HUES64 (cell line): ENCODE data around the gene EML6.

Experiments used
- H3K27ac ChIP-seq: 2 replicates; pipeline ENCODE4 v1.7.0; 2013; ENCODE audit warnings: low read depth, low read length, inconsistent platforms
- H3K27me3 ChIP-seq: 2 replicates; pipeline ENCODE4 v1.6.1; 2013; ENCODE audit warnings: mild to moderate bottlenecking, low read length; ENCODE audit not compliant: insufficient read depth
- H3K36me3 ChIP-seq: 2 replicates; pipeline ENCODE4 v1.6.1; 2013; ENCODE audit warnings: mild to moderate bottlenecking, low read length; ENCODE audit not compliant: insufficient read depth
- H3K4me1 ChIP-seq: 2 replicates; pipeline ENCODE4 v1.6.1; 2013; ENCODE audit warnings: mild to moderate bottlenecking, low read length, moderate library complexity; ENCODE audit not compliant: insufficient read depth
- H3K4me3 ChIP-seq: 2 replicates; pipeline ENCODE4 v1.5.1; 2013; ENCODE audit warnings: mild to moderate bottlenecking, low read length, moderate library complexity
- H3K9ac ChIP-seq: 2 replicates; pipeline ENCODE4 v1.6.1; 2013; ENCODE audit warnings: mild to moderate bottlenecking, low read depth, low read length
- H3K9me3 ChIP-seq: 2 replicates; pipeline ENCODE4 v1.6.1; 2013; ENCODE audit warnings: low read depth, low read length; ENCODE audit not compliant: insufficient read depth
- WGBS: fragments of 150-250, 120-280 bp; methylation state at CpG from one replicate; pipeline ENCODE4 v1.1.7; 2013; ENCODE audit warnings: missing lambda C conversion rate; 5-methylcytosine and 5-hydroxymethylcytosine counted together

The EML6 gene

GRCh38 chr2:54914637-54915036, 191.2 kb downstream of the EML6 start:
- Histone ChIP-seq H3K27ac (no peak overlapping the region), H3K27me3 (no peaks in the 10 kb centered on the region), H3K36me3 (no peaks in the 10 kb centered on the region), H3K9me3 (no peaks in the 10 kb centered on the region), H3K4me1 (no peaks in the 10 kb centered on the region), H3K9ac (no peak overlapping the region), H3K4me3 (no peak overlapping the region)
- WGBS: 96% methylated on average over 2 of the region's 2 CpGs

GRCh38 chr2:54915101-54915500, 191.6 kb downstream of the EML6 start:
- no peak overlapping the region for H3K9ac ChIP-seq
- no peak overlapping the region for H3K4me3 ChIP-seq
- H3K36me3 ChIP-seq: no peaks in the 10 kb centered on the region
- 96% methylated on average over 4 of the region's 4 CpGs for WGBS
- no peaks in the 10 kb centered on the region for H3K27me3 ChIP-seq
- no peaks in the 10 kb centered on the region for H3K9me3 ChIP-seq
- no peaks in the 10 kb centered on the region for H3K4me1 ChIP-seq
- H3K27ac ChIP-seq: no peak overlapping the region

- WGBS: 95% methylated on average over 7 of the region's 8 CpGs
- H3K9me3 ChIP-seq: no peaks in the 10 kb centered on the region; the same call in 1 of the 2 replicates
- H3K27me3 ChIP-seq: no peaks in the 10 kb centered on the region
- H3K36me3 ChIP-seq: no peaks in the 10 kb centered on the region
- H3K27ac ChIP-seq: no peak overlapping the region
- H3K4me3 ChIP-seq: no peak overlapping the region
- no peak overlapping the region for H3K9ac ChIP-seq
- no peaks in the 10 kb centered on the region for H3K4me1 ChIP-seq
Measured at GRCh38 chr2:54916637-54917036, 193.2 kb downstream of the EML6 start.

GRCh38 chr2:54918647-54919280, 195.3 kb downstream of the EML6 start:
- H3K27ac ChIP-seq: no peak overlapping the region
- H3K4me3 ChIP-seq: no peak overlapping the region
- no peaks in the 10 kb centered on the region for H3K27me3 ChIP-seq
- H3K4me1 ChIP-seq: no peaks in the 10 kb centered on the region
- WGBS: 93% methylated on average over 7 of the region's 7 CpGs
- H3K9me3 ChIP-seq: no peaks in the 10 kb centered on the region; the same call in 1 of the 2 replicates
- H3K9ac ChIP-seq: no peak overlapping the region
- no peaks in the 10 kb centered on the region for H3K36me3 ChIP-seq

GRCh38 chr2:54920660-54921059, 197.2 kb downstream of the EML6 start:
- Histone ChIP-seq H3K4me3 (no peak overlapping the region), H3K36me3 (no peaks in the 10 kb centered on the region), H3K9me3 (no peaks in the 10 kb centered on the region; the same call in 1 of the 2 replicates), H3K9ac (no peak overlapping the region), H3K27me3 (no peaks in the 10 kb centered on the region), H3K27ac (no peak overlapping the region), H3K4me1 (no peaks in the 10 kb centered on the region)
- no CpG with 5 or more reads among the region's 1 CpG for WGBS

GRCh38 chr2:54924121-54924520, 200.7 kb downstream of the EML6 start:
- no peaks in the 10 kb centered on the region for H3K36me3 ChIP-seq
- H3K9me3 ChIP-seq: no peaks in the 10 kb centered on the region; the same call in 1 of the 2 replicates
- H3K27ac ChIP-seq: no peak overlapping the region
- no peak overlapping the region for H3K9ac ChIP-seq
- H3K4me3 ChIP-seq: no peak overlapping the region
- no peaks in the 10 kb centered on the region for H3K27me3 ChIP-seq
- no peaks in the 10 kb centered on the region for H3K4me1 ChIP-seq
- WGBS: 91% methylated on average over 1 of the region's 1 CpG

GRCh38 chr2:54925022-54925421, 201.6 kb downstream of the EML6 start:
- H3K36me3 ChIP-seq: no peaks in the 10 kb centered on the region
- H3K27me3 ChIP-seq: no peaks in the 10 kb centered on the region
- WGBS: 97% methylated on average over 4 of the region's 4 CpGs
- H3K27ac ChIP-seq: no peak overlapping the region
- H3K9ac ChIP-seq: no peak overlapping the region
- no peaks in the 10 kb centered on the region; the same call in 1 of the 2 replicates for H3K9me3 ChIP-seq
- H3K4me3 ChIP-seq: no peak overlapping the region
- no peaks in the 10 kb centered on the region for H3K4me1 ChIP-seq

GRCh38 chr2:54927085-54927750, 203.8 kb downstream of the EML6 start:
- Histone ChIP-seq H3K36me3 (no peaks in the 10 kb centered on the region), H3K27ac (no peak overlapping the region), H3K27me3 (no peaks in the 10 kb centered on the region), H3K9me3 (no peaks in the 10 kb centered on the region), H3K9ac (no peak overlapping the region), H3K4me1 (no peaks in the 10 kb centered on the region), H3K4me3 (no peak overlapping the region)
- WGBS: 86% methylated on average over 8 of the region's 8 CpGs

- WGBS: 96% methylated on average over 16 of the region's 16 CpGs
- no peaks in the 10 kb centered on the region for H3K4me1 ChIP-seq
Measured at GRCh38 chr2:54927751-54928615, 204.5 kb downstream of the EML6 start.

GRCh38 chr2:54928719-54929118, 205.3 kb downstream of the EML6 start:
- Histone ChIP-seq H3K4me1 (no peaks in the 10 kb centered on the region), H3K9ac (no peak overlapping the region), H3K9me3 (no peaks in the 10 kb centered on the region), H3K36me3 (no peaks in the 10 kb centered on the region), H3K27ac (no peak overlapping the region), H3K27me3 (no peaks in the 10 kb centered on the region), H3K4me3 (no peak overlapping the region)
- WGBS: 80% methylated on average over 4 of the region's 4 CpGs

More at GRCh38 chr2:54927751-54928615, 204.5 kb downstream of the EML6 start:
- no peak overlapping the region for H3K27ac ChIP-seq
- no peak overlapping the region for H3K4me3 ChIP-seq
- no peaks in the 10 kb centered on the region for H3K9me3 ChIP-seq
- no peaks in the 10 kb centered on the region for H3K36me3 ChIP-seq
- no peaks in the 10 kb centered on the region for H3K27me3 ChIP-seq
- H3K9ac ChIP-seq: no peak overlapping the region

- Histone ChIP-seq H3K9me3 (no peaks in the 10 kb centered on the region), H3K27ac (no peak overlapping the region), H3K4me3 (no peak overlapping the region), H3K4me1 (no peaks in the 10 kb centered on the region), H3K27me3 (no peaks in the 10 kb centered on the region), H3K9ac (no peak overlapping the region), H3K36me3 (no peaks in the 10 kb centered on the region)
- WGBS: 92% methylated on average over 6 of the region's 6 CpGs
Measured at GRCh38 chr2:54931473-54931872, 208.0 kb downstream of the EML6 start.
